GM23338 (cell line): ENCODE measurements around the gene CNTNAP2. TPM values are rescaled to one million over a fixed set of nuclear protein-coding genes. Genes with fewer than 3 reads are reported as not detected.

ENCODE experiments used
- ATAC-seq: fragments of 200-7000 bp; cut with Tn5 transposase; 3 replicates; pipeline ENCODE4 v1.9.1; 2020
- DNase-seq: peaks from one replicate; pipeline ENCODE4 v3.0.0-alpha.2; 2015; ENCODE audit warnings: low spot score
- H2AFZ ChIP-seq: fragments of 200-600 bp; sonication (generic); 2 replicates; pipeline ENCODE4 v1.8.0; 2016; ENCODE audit warnings: antibody characterized with exemption, mild to moderate bottlenecking, moderate library complexity
- H3F3A ChIP-seq: fragments of 200-600 bp; sonication (generic); replicated peaks from 2 replicates; pipeline ENCODE4 v1.8.0; 2017; ENCODE audit warnings: antibody characterized with exemption, mixed run types, low read depth
- H3K27ac ChIP-seq: fragments of 200-600 bp; sonication (generic); 2 replicates; pipeline ENCODE4 v1.6.1; 2016; ENCODE audit warnings: low read depth
- H3K27me3 ChIP-seq: fragments of 200-600 bp; sonication (generic); 2 replicates; pipeline ENCODE4 v1.8.0; 2016; ENCODE audit warnings: mild to moderate bottlenecking, mixed run types, moderate library complexity; ENCODE audit not compliant: insufficient read depth
- H3K36me3 ChIP-seq: fragments of 200-600 bp; sonication (generic); 2 replicates; pipeline ENCODE4 v1.8.0; 2016; ENCODE audit warnings: mild to moderate bottlenecking; ENCODE audit not compliant: insufficient read depth
- H3K4me1 ChIP-seq: fragments of 200-600 bp; sonication (generic); 2 replicates; pipeline ENCODE4 v1.8.0; 2016; ENCODE audit warnings: mild to moderate bottlenecking, moderate library complexity; ENCODE audit not compliant: insufficient read depth
- H3K4me2 ChIP-seq: fragments of 200-600 bp; sonication (generic); 2 replicates; pipeline ENCODE4 v1.7.1; 2017; ENCODE audit warnings: mixed run types
- H3K4me3 ChIP-seq: fragments of 200-600 bp; sonication (generic); 2 replicates; pipeline ENCODE4 v1.6.1; 2016; ENCODE audit warnings: mixed run types
- H3K79me2 ChIP-seq: fragments of 200-600 bp; sonication (generic); replicated peaks from 2 replicates; pipeline ENCODE4 v1.8.0; 2017; ENCODE audit warnings: mild to moderate bottlenecking; ENCODE audit not compliant: insufficient read depth
- H3K9me2 ChIP-seq: fragments of 200-600 bp; sonication (generic); 2 replicates; pipeline ENCODE4 v1.8.0; 2017; ENCODE audit not compliant: insufficient read depth
- H4K20me1 ChIP-seq: fragments of 200-600 bp; sonication (generic); replicated peaks from 2 replicates; pipeline ENCODE4 v1.8.0; 2017; ENCODE audit warnings: mild to moderate bottlenecking; ENCODE audit not compliant: insufficient read depth
- H3K27ac Mint-ChIP-seq: 2 replicates; pipeline ENCODE4 v1.8.0; 2020; ENCODE audit warnings: inconsistent platforms, mild to moderate bottlenecking, moderate library complexity, mixed read lengths
- H3K27me3 Mint-ChIP-seq: 3 replicates; pipeline ENCODE4 v1.8.0; 2022; ENCODE audit warnings: low read depth, mild to moderate bottlenecking, moderate library complexity, mixed read lengths, inconsistent platforms; ENCODE audit not compliant: insufficient read depth, poor library complexity
- H3K36me3 Mint-ChIP-seq: 3 replicates; pipeline ENCODE4 v1.8.0; 2021; ENCODE audit warnings: low read depth, mild to moderate bottlenecking, inconsistent platforms, moderate library complexity, mixed read lengths
- H3K4me1 Mint-ChIP-seq: 3 replicates; pipeline ENCODE4 v1.8.0; 2020; ENCODE audit warnings: mild to moderate bottlenecking, inconsistent platforms, mixed read lengths
- H3K4me3 Mint-ChIP-seq: 3 replicates; pipeline ENCODE4 v1.8.0; 2021; ENCODE audit warnings: moderate library complexity, mild to moderate bottlenecking, inconsistent platforms, mixed read lengths
- H3K9me3 Mint-ChIP-seq: 3 replicates; pipeline ENCODE4 v1.8.0; 2020; ENCODE audit warnings: moderate library complexity, mild to moderate bottlenecking, inconsistent platforms, mixed read lengths
- CREB1 ChIP-seq: fragments of 250-450 bp; sonication (Bioruptor Pico); IDR thresholded peaks from 2 replicates; pipeline ENCODE4 v1.5.0; 2020; ENCODE audit warnings: low read depth, mild to moderate bottlenecking, moderate library complexity
- CTCF ChIP-seq, 2 experiments: fragments of 200-600 bp in 1 of 2; sonication (generic) in 1 of 2; conservative IDR thresholded peaks; 2 replicates each; pipeline versions ENCODE4 v1.5.1 to v1.6.1; 2016 to 2017; ENCODE audit warnings: antibody characterized with exemption in 2 of 2, low read depth in 2 of 2, mild to moderate bottlenecking in 2 of 2, moderate library complexity in 1 of 2
- EZH2 ChIP-seq: fragments of 200-600 bp; sonication (generic); IDR thresholded peaks from one replicate; pipeline ENCODE4 v1.8.0; 2017; ENCODE audit warnings: antibody characterized with exemption, mild to moderate bottlenecking, low read depth; ENCODE audit not compliant: unreplicated experiment
- EZH2phosphoT487 ChIP-seq: fragments of 200-600 bp; sonication (generic); IDR thresholded peaks from one replicate; pipeline ENCODE4 v1.8.1; 2018; ENCODE audit warnings: antibody characterized with exemption; ENCODE audit not compliant: unreplicated experiment
- JUNB ChIP-seq: IDR thresholded peaks from one replicate; pipeline ENCODE4 v1.6.1; 2016; ENCODE audit warnings: antibody characterized with exemption; ENCODE audit not compliant: unreplicated experiment
- NANOG ChIP-seq: IDR thresholded peaks from 2 replicates; pipeline ENCODE4 v1.6.1; 2016; ENCODE audit warnings: antibody characterized with exemption, borderline replicate concordance
- POLR2AphosphoS5 ChIP-seq: IDR thresholded peaks from 2 replicates; pipeline ENCODE4 v1.6.1; 2016; ENCODE audit warnings: antibody characterized with exemption, low read depth
- REST ChIP-seq: IDR thresholded peaks from one replicate; pipeline ENCODE4 v1.6.1; 2018; ENCODE audit warnings: antibody characterized with exemption; ENCODE audit not compliant: unreplicated experiment
- STAT1 ChIP-seq: IDR thresholded peaks from one replicate; pipeline ENCODE4 v1.6.1; 2016; ENCODE audit warnings: antibody characterized with exemption; ENCODE audit not compliant: unreplicated experiment
- ZNF114 ChIP-seq: fragments of 250-450 bp; sonication (Bioruptor Pico); IDR thresholded peaks from 2 replicates; pipeline ENCODE4 v1.5.0; 2020; ENCODE audit warnings: mild to moderate bottlenecking, moderate library complexity
- ZNF331 ChIP-seq: fragments of 250-450 bp; sonication (Bioruptor Pico); IDR thresholded peaks from 2 replicates; pipeline ENCODE4 v1.5.0; 2020; ENCODE audit warnings: low read depth, mild to moderate bottlenecking, moderate library complexity
- polyA plus RNA-seq: library from polyadenylated mRNA; unstranded; fragments of >200 nt; fragmentation: Nextera tagmentation; extraction: Ambion mirVana; gene quantifications from 2 replicates; pipeline ENCODE4 v1.2.1, GENCODE V29; 2016
- total RNA-seq: library from RNA; depleted of rRNA; stranded (reverse); fragments of >200 nt; shearing (Covaris generic); gene quantifications from 2 replicates; pipeline ENCODE4 v1.2.3, GENCODE V29; 2014
- TF ChIP-seq, protein P1 (sequence below): IDR thresholded peaks from 2 replicates; pipeline ENCODE4 v1.6.1; 2016; ENCODE audit warnings: antibody characterized with exemption
- TF ChIP-seq, protein P2 (sequence below): fragments of 250-450 bp; sonication (Bioruptor Pico); IDR thresholded peaks from 2 replicates; pipeline ENCODE4 v1.5.0; 2020; ENCODE audit warnings: mild to moderate bottlenecking, moderate library complexity

Gene CNTNAP2
- total and polyA plus RNA-seq, 2 experiments from 2014 or later = 38.2 to 61.3 TPM

DNA sequence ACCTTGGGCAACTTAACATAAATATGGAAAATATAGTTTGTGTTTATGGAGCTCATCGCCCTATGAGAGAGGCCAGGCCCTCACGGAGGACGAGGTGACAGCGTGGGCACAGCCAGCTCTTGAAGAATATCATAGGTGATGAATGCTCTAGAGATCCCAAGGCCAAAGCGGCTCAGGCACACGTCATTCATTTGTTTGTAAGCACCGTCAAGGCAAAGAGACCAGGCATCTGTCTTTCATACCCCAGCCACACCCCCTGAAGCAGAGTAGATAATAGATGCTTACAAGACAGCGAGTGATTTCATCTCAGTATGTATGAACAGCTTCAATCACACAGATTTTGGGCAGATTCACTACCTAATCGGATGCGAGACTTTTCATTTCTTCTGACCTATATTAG, 2231.9 kb downstream of the CNTNAP2 start:
- H3K4me3 ChIP-seq = no peak overlapping the region
- H3K9me2 ChIP-seq = no peaks in the 10 kb centered on the region
- H3K4me2 ChIP-seq = no peak overlapping the region
- ATAC-seq (no peak), DNase-seq (no peak)
- Mint-ChIP-seq H3K27me3 (peaks cover 1% of the 10 kb centered on the region), H3K9me3 (no peaks in the 10 kb centered on the region), H3K36me3 (peaks cover 18% of the 10 kb centered on the region), H3K4me1 (peaks cover 13% of the 10 kb centered on the region), H3K27ac (no peak overlapping the region), H3K4me3 (no peak overlapping the region)
- TF ChIP-seq, protein P1, sequence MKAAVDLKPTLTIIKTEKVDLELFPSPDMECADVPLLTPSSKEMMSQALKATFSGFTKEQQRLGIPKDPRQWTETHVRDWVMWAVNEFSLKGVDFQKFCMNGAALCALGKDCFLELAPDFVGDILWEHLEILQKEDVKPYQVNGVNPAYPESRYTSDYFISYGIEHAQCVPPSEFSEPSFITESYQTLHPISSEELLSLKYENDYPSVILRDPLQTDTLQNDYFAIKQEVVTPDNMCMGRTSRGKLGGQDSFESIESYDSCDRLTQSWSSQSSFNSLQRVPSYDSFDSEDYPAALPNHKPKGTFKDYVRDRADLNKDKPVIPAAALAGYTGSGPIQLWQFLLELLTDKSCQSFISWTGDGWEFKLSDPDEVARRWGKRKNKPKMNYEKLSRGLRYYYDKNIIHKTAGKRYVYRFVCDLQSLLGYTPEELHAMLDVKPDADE = no peak
- TF ChIP-seq REST = no peak
- TF ChIP-seq EZH2 = no peak
- TF ChIP-seq JUNB = no peak
- TF ChIP-seq POLR2AphosphoS5 = no peak
- no peak for TF ChIP-seq STAT1
- TF ChIP-seq ZNF114 (CRISPR knock-in tag) = no peak
- TF ChIP-seq EZH2phosphoT487 = no peak
- TF ChIP-seq, protein P2, sequence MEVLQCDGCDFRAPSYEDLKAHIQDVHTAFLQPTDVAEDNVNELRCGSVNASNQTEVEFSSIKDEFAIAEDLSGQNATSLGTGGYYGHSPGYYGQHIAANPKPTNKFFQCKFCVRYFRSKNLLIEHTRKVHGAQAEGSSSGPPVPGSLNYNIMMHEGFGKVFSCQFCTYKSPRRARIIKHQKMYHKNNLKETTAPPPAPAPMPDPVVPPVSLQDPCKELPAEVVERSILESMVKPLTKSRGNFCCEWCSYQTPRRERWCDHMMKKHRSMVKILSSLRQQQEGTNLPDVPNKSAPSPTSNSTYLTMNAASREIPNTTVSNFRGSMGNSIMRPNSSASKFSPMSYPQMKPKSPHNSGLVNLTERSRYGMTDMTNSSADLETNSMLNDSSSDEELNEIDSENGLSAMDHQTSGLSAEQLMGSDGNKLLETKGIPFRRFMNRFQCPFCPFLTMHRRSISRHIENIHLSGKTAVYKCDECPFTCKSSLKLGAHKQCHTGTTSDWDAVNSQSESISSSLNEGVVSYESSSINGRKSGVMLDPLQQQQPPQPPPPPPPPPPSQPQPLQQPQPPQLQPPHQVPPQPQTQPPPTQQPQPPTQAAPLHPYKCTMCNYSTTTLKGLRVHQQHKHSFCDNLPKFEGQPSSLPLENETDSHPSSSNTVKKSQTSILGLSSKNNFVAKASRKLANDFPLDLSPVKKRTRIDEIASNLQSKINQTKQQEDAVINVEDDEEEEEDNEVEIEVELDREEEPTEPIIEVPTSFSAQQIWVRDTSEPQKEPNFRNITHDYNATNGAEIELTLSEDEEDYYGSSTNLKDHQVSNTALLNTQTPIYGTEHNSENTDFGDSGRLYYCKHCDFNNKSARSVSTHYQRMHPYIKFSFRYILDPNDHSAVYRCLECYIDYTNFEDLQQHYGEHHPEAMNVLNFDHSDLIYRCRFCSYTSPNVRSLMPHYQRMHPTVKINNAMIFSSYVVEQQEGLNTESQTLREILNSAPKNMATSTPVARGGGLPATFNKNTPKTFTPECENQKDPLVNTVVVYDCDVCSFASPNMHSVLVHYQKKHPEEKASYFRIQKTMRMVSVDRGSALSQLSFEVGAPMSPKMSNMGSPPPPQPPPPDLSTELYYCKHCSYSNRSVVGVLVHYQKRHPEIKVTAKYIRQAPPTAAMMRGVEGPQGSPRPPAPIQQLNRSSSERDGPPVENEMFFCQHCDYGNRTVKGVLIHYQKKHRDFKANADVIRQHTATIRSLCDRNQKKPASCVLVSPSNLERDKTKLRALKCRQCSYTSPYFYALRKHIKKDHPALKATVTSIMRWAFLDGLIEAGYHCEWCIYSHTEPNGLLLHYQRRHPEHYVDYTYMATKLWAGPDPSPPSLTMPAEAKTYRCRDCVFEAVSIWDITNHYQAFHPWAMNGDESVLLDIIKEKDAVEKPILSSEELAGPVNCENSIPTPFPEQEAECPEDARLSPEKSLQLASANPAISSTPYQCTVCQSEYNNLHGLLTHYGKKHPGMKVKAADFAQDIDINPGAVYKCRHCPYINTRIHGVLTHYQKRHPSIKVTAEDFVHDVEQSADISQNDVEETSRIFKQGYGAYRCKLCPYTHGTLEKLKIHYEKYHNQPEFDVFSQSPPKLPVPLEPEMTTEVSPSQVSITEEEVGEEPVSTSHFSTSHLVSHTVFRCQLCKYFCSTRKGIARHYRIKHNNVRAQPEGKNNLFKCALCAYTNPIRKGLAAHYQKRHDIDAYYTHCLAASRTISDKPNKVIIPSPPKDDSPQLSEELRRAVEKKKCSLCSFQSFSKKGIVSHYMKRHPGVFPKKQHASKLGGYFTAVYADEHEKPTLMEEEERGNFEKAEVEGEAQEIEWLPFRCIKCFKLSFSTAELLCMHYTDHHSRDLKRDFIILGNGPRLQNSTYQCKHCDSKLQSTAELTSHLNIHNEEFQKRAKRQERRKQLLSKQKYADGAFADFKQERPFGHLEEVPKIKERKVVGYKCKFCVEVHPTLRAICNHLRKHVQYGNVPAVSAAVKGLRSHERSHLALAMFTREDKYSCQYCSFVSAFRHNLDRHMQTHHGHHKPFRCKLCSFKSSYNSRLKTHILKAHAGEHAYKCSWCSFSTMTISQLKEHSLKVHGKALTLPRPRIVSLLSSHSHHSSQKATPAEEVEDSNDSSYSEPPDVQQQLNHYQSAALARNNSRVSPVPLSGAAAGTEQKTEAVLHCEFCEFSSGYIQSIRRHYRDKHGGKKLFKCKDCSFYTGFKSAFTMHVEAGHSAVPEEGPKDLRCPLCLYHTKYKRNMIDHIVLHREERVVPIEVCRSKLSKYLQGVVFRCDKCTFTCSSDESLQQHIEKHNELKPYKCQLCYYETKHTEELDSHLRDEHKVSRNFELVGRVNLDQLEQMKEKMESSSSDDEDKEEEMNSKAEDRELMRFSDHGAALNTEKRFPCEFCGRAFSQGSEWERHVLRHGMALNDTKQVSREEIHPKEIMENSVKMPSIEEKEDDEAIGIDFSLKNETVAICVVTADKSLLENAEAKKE (CRISPR knock-in tag) = no peak
- TF ChIP-seq CREB1 (CRISPR knock-in tag) = no peak
- TF ChIP-seq CTCF (conservative IDR thresholded peaks at IDR 0.05; ENCODE audit: low read depth in 2 of 2) = no peak
- TF ChIP-seq ZNF331 (CRISPR knock-in tag) = no peak
- TF ChIP-seq NANOG = no peak
- H2AFZ ChIP-seq = no peak overlapping the region
- peaks cover 9% of the 10 kb centered on the region for H4K20me1 ChIP-seq
- no peaks in the 10 kb centered on the region for H3K27me3 ChIP-seq
- H3F3A ChIP-seq = no peaks in the 10 kb centered on the region
- H3K27ac ChIP-seq = no peak overlapping the region
- H3K79me2 ChIP-seq = peaks cover 84% of the 10 kb centered on the region
- peaks cover 7% of the 10 kb centered on the region for H3K4me1 ChIP-seq
- no peaks in the 10 kb centered on the region for H3K36me3 ChIP-seq
